ENCODE results near the gene RAD51. TPM values are rescaled to one million over a fixed set of nuclear protein-coding genes. Genes with fewer than 3 reads are reported as not detected.
A peak's percentile ranks its signal among the peaks of the same experiment; 100 is the strongest.
"Not testable (repeated sequence)": the region's sequence is repeated elsewhere in the genome, so short reads cannot be mapped to it uniquely, and the experiment has no call there.

The RAD51 gene
- 10 to 100 TPM; 13.3 to 17.7 (median 14.9) TPM for polyA plus RNA-seq (ENCODE audit: insufficient read length in 3 of 3)

GRCh38 chr15:40694688-40695468 lies at the start of gene RAD51:
RAD51 (plus strand) TSS chr15:40695174; CDS start chr15:40698759, 3,585 bp downstream.
- peak; percentile 82 to 89 (median 83) for DNase-seq (ENCODE audit: low read depth in 3 of 3, low spot score in 2 of 3)

DNA sequence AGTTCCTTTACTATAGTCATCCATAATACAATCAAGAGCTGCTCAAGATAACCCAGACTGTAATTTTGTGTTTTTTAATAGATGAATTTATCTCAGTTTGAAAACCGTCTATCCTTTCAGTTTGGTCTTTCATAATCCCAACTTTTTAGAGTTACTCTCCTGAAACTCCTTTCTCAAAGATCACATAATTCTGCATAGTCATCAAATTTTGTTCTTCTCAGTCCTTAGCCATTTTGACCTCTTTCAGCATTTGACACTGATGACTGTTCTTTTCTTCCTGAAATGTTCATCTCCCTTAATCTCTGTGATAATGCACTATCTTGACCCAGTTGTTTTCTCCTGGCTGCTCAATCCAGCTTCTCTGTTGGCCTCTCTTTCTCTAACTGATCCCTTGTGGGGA lies 47.5 kb upstream of the RAD51 start:
- no peak for DNase-seq (ENCODE audit: low read depth in 3 of 3, low spot score in 2 of 3)

DNA sequence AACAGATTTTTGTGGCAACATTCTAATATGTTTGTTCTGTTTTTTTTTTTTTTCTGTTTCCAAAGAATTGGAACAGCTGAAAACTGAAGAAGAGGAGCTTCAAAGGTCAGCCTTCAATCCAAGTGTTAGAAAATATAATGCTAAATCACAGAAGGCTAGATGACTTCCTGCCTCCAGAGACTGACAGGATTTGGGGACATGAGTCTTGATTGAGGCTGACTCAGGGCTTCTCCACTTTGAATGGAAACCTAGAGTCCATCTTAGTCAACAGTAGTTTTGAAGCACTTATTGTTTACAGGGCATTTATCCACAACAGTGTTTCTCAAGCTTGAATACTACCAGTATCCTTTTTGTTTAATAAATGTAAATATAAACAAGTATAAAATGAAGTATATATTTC lies 44.5 kb upstream of the RAD51 start:
- DNase-seq (ENCODE audit: low read depth in 3 of 3, low spot score in 2 of 3): no peak

GRCh38 chr15:40660686-40661085 lies 34.3 kb upstream of the RAD51 start:
- DNase-seq (ENCODE audit: low read depth in 3 of 3, low spot score in 2 of 3): no peak

DNA sequence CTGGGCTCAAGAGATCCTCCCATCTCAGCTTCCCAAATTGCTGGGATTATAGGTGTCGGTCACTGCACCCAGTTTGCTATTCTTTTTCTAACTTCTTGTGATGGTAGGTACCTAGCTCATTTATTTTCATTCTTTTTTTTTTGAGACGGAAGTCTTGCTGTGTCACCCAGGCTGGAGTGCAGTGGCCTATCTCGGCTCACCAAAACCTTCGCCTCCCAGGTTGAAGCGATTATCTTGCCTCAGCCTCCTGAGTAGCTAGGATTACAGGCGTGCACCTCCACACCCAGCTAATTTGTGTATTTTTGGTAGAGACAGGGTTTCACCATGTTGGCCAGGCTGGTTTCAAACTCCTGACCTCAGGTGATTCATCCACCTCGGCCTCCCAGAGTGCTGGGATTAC lies 30.1 kb upstream of the RAD51 start:
- DNase-seq (ENCODE audit: low read depth in 3 of 3, low spot score in 2 of 3): no peak

GRCh38 chr15:40676290-40676689 lies 18.7 kb upstream of the RAD51 start:
- DNase-seq (ENCODE audit: low read depth in 3 of 3, low spot score in 2 of 3): not testable (repeated sequence)

- DNase-seq (ENCODE audit: low read depth in 3 of 3, low spot score in 2 of 3): not testable (repeated sequence)
These were observed 18.1 kb upstream of the RAD51 start for GRCh38 chr15:40676906-40677305.

- no peak for DNase-seq (ENCODE audit: low read depth in 3 of 3, low spot score in 2 of 3)
These were observed 14.8 kb upstream of the RAD51 start for GRCh38 chr15:40680151-40680550.

DNA sequence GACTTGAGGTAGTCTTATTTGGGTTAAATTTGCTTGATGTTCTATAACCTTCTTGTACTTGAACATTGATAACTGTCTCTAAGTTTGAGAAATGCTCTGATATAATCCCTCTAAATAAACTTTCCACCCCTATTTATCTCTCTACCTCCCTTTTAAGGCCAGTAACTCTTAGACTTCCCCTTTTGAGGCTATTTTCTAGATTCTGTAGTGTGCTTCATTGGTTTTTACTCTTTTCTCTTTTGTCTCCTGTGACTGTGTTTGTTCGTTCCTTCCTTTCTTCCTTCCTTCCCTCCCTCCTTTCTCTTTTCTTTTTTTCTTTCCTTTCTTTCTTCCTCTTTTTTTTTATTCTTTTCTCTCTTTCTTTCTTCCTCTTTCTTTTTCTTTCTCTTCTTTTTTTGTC lies 14.0 kb upstream of the RAD51 start:
- not testable (repeated sequence) for DNase-seq (ENCODE audit: low read depth in 3 of 3, low spot score in 2 of 3)

DNA sequence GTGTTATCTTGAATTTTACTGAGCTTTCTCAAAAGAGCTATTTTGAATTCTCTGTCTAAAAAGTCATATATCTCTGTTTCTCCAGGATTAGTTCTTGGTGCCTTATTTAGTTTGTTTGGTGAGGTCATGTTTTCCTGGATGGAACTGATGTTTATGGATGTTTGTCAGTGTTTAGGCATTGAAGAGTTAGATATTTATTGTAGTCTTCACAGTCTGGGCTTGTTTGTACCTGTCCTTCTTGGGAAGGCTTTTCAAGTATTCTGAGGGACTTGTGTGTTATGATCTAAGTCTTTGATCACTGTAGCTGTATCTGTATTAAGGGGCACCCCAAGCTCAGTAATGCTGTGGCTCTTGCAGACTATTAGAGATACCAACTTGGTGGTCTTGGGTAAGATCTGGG lies 10.6 kb upstream of the RAD51 start:
- no peak for DNase-seq (ENCODE audit: low read depth in 3 of 3, low spot score in 2 of 3)

DNA sequence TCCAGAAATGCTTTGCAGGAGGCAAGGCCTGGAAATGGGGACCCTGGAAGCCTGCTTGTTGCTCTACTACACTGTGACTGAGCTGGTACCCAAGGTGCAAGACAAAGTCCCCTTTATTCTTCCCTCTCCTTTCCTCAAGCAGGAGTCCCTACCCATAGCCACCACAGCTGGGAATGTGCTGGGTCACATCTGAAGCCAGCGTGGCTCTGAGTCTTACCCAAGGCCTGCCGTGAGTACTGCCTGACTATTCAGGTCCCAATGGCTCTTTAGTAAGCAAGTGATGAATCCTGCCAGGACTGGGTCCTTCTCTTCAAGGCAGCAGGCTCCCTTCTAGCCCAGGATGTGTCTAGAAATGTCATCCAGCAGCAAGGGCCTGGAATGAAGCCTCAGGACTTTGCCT lies 9.6 kb upstream of the RAD51 start:
- no peak for DNase-seq (ENCODE audit: low read depth in 3 of 3, low spot score in 2 of 3)

GRCh38 chr15:40688932-40689799 lies 5.8 kb upstream of the RAD51 start:
- no peak for DNase-seq (ENCODE audit: low read depth in 3 of 3, low spot score in 2 of 3)

GRCh38 chr15:40691737-40692136 lies 3.2 kb upstream of the RAD51 start:
- no peak for DNase-seq (ENCODE audit: low read depth in 3 of 3, low spot score in 2 of 3)

DNA sequence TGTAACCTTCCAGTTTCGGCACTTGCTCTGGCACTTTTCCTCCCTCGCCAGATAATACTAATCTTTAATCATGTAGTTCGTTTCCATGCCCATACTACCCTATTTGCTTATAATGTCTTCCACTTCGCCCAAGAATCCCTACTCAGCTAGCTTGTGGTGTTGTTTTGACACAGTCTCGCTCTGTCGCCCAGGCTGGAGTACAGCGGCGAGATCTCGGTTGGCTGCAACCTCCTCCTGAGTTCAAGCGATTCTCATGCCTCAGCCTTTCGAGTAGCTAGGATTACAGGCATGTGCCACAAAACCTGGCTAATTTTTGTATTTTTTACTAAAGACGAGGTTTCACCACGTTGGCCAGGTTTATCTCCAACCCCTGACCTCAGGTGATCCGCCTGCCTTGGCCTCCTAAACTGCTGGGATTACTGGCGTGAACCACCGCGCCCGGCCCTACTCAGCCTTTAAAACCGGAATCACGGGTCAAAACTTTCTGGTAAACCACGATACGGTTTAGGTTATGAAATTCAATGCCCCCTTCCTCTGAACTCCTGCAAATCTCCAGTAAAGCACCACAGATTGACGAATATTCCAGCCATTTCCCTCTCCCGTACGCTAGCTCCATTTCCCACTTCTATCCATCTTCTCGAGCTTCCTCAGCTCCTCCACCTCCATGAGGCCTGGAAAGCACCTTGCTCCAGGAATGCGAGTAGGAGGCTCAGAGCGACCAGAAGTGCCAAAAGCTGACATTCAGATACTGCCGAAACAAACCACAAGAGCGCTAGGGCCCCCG lies 878 bp upstream of the RAD51 start:
- no peak for DNase-seq (ENCODE audit: low read depth in 3 of 3, low spot score in 2 of 3)

DNA sequence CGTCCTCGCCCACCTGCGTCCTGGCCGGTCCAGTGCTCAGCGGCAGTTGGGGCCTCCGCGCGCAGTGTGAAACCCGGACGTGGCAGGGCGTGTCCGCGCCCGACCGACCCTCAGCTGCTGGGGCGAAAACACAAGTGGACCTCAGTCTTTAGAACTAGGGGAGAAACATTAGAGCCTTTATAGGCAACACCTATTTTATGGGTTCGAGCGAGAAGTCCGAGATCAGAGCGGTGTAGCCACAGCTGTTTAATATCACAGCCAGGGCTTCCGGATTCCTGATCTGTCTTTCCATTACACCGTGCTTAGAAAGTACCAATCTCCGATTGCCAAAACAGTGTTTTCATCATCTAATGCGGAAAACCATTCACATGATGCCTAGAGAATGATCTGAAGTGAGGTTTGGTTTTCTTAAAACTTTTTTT lies 506 bp downstream of the RAD51 start:
- DNase-seq (ENCODE audit: low read depth in 3 of 3, low spot score in 2 of 3): peak in 1 of 3 donors; percentile 3

GRCh38 chr15:40696228-40696627 lies 1.3 kb downstream of the RAD51 start:
- no peak for DNase-seq (ENCODE audit: low read depth in 3 of 3, low spot score in 2 of 3)

- DNase-seq (ENCODE audit: low read depth in 3 of 3, low spot score in 2 of 3): no peak
These were observed 2.9 kb downstream of the RAD51 start for GRCh38 chr15:40697916-40698315.

- DNase-seq (ENCODE audit: low read depth in 3 of 3, low spot score in 2 of 3): no peak
These were observed 7.1 kb downstream of the RAD51 start for GRCh38 chr15:40702077-40702476.

GRCh38 chr15:40706121-40706520 lies 11.1 kb downstream of the RAD51 start:
- DNase-seq (ENCODE audit: low read depth in 3 of 3, low spot score in 2 of 3): no peak

GRCh38 chr15:40714144-40714543 lies 19.2 kb downstream of the RAD51 start:
- no peak for DNase-seq (ENCODE audit: low read depth in 3 of 3, low spot score in 2 of 3)

- DNase-seq (ENCODE audit: low read depth in 3 of 3, low spot score in 2 of 3): no peak
These were observed 21.2 kb downstream of the RAD51 start for GRCh38 chr15:40716165-40716564.
